OCI-LY1 (cell line): Measurements from ENCODE around the gene ZNF718.

Experiments used
- EZH2 ChIP-seq: fragments of 200-600 bp; sonication (generic), shearing (Covaris generic); IDR thresholded peaks from 2 replicates; pipeline ENCODE4 v1.8.0; 2017; ENCODE audit warnings: borderline replicate concordance, mixed run types, mild to moderate bottlenecking, antibody characterized with exemption, low read length, moderate library complexity, mixed read lengths
- TF ChIP-seq, protein P1 (sequence below): fragments of 200-600 bp; sonication (generic), shearing (Covaris generic); IDR thresholded peaks from 2 replicates; pipeline ENCODE4 v1.5.1; 2017; ENCODE audit warnings: mild to moderate bottlenecking, antibody characterized with exemption, low read length, moderate library complexity, mixed read lengths

DNA sequence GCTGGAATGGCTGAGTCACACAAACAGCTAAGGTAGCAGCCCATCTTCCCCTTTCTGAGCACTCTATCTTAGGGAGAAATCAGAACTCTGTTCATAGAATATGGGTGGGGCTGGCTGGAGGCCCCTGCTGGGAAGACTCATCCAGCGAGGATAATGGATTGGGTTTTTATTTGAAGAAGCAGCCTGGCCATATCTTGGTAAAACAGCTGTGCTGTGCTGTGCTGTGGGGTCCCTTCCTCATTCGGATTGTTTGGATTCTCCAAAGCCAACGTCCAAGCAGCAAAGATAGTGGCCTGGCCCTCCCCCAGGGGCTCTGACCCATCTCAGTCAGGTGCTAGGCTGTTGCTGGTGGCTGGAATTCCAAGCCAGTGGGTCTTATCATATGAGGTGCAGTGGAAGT is 63.8 kb downstream of the ZNF718 start:
- TF ChIP-seq, protein P1, sequence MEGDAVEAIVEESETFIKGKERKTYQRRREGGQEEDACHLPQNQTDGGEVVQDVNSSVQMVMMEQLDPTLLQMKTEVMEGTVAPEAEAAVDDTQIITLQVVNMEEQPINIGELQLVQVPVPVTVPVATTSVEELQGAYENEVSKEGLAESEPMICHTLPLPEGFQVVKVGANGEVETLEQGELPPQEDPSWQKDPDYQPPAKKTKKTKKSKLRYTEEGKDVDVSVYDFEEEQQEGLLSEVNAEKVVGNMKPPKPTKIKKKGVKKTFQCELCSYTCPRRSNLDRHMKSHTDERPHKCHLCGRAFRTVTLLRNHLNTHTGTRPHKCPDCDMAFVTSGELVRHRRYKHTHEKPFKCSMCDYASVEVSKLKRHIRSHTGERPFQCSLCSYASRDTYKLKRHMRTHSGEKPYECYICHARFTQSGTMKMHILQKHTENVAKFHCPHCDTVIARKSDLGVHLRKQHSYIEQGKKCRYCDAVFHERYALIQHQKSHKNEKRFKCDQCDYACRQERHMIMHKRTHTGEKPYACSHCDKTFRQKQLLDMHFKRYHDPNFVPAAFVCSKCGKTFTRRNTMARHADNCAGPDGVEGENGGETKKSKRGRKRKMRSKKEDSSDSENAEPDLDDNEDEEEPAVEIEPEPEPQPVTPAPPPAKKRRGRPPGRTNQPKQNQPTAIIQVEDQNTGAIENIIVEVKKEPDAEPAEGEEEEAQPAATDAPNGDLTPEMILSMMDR: no peak
- no peak for TF ChIP-seq EZH2
